Mucosa of descending colon (tissue), 3 donors: ENCODE results near the gene S100A2. TPM values are rescaled to one million over a fixed set of nuclear protein-coding genes. Genes with fewer than 3 reads are reported as not detected.

Experiments
- ATAC-seq: fragments of 200-7000 bp; cut with Tn5 transposase; one replicate; pipeline ENCODE4 v1.9.1; 2020; ENCODE audit warnings: mild to moderate bottlenecking, moderate library complexity
- DNase-seq, 3 donors: peaks; one replicate each; pipeline ENCODE4 v3.0.0-alpha.2; 2020
- H3K36me3 ChIP-seq: fragments of 200-600 bp; one replicate; pipeline ENCODE4 v1.8.0; 2021; ENCODE audit warnings: low read depth, mild to moderate bottlenecking
- H3K4me1 ChIP-seq: fragments of 200-600 bp; one replicate; pipeline ENCODE4 v1.8.0; 2021; ENCODE audit warnings: low read depth, mild to moderate bottlenecking
- H3K4me3 ChIP-seq: fragments of 200-600 bp; one replicate; pipeline ENCODE4 v1.8.0; 2021; ENCODE audit warnings: mild to moderate bottlenecking
- H3K9me3 ChIP-seq: fragments of 200-600 bp; one replicate; pipeline ENCODE4 v1.8.0; 2021; ENCODE audit warnings: mild to moderate bottlenecking
- intact Hi-C, 2 donors: fragments of 100-400 bp; cut with DNase I in 1 of 2; cut with micrococcal nuclease in 1 of 2; formaldehyde crosslinking; loops; one replicate each; pipeline versions ENCODE4 v1.11.0 to v1.11.1; 2022; cut with DNase I, micrococcal nuclease
- total RNA-seq, 3 donors: library from RNA; stranded (reverse); fragmentation: NEBNext Ultra II Directional in 2 of 3; extraction: Animal tissue kit (Norgen Biotek cat#: 25700) in 2 of 3; gene quantifications; one replicate each; pipeline versions ENCODE4 v1.2.1 to v1.2.4, GENCODE V29; 2021 to 2023
- TF ChIP-seq, protein P1 (sequence below): fragments of 200-600 bp; IDR thresholded peaks from one replicate; pipeline ENCODE4 v1.8.0; 2022; ENCODE audit warnings: antibody characterized with exemption, mild to moderate bottlenecking
- donor health status: DM: no; HTN: no; CAD: no; lungs with moderate emphysema.
- donor health status: DM: no; HTN: no; CAD: no.
- donor health status: DM: no; HTN: yes; CAD: no.

Gene S100A2
- total RNA-seq, 3 donors from 2014 or later = 1.3 to 1.9 TPM; not detected in 1

DNA sequence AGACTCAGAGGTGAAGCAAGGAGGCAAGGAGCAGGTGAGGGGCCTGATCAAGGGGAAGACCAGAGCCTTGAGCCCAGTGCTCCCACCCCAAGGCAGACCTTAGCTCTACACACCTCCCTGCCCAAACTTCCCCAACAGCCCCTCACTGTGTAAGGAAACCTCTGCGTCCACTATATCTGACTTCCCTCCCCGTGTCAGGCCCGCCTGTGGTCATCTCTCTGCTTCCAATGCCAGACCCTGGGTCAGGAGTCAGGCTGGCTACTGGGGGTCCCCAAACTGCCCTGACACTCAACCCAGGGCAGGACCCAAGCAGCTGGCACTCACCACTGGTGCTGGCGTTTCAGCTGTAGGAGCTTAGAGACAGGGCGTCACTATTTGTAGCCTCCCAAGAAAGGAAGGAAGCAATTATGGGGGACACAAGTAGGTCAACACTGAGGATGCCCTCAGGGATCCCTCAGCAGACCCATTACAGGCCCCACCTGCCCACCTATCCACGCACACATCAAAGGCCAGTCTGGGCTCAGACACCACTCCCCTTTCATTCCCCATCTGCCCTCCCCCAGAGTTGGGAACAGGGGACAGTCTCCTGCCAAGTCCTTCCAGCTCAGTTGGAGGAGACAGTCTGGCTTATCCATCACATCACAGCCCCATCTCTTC, 15.8 kb downstream of the S100A2 start:
- no peak for ATAC-seq
- TF ChIP-seq, protein P1, sequence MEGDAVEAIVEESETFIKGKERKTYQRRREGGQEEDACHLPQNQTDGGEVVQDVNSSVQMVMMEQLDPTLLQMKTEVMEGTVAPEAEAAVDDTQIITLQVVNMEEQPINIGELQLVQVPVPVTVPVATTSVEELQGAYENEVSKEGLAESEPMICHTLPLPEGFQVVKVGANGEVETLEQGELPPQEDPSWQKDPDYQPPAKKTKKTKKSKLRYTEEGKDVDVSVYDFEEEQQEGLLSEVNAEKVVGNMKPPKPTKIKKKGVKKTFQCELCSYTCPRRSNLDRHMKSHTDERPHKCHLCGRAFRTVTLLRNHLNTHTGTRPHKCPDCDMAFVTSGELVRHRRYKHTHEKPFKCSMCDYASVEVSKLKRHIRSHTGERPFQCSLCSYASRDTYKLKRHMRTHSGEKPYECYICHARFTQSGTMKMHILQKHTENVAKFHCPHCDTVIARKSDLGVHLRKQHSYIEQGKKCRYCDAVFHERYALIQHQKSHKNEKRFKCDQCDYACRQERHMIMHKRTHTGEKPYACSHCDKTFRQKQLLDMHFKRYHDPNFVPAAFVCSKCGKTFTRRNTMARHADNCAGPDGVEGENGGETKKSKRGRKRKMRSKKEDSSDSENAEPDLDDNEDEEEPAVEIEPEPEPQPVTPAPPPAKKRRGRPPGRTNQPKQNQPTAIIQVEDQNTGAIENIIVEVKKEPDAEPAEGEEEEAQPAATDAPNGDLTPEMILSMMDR = no peak
- H3K36me3 ChIP-seq = no peaks in the 10 kb centered on the region
- H3K4me1 ChIP-seq = peaks cover 19% of the 10 kb centered on the region
- no peaks in the 10 kb centered on the region for H3K9me3 ChIP-seq
- no peak overlapping the region for H3K4me3 ChIP-seq
- DNase-seq = peak in 1 of 3 donors; percentile 20
- intact Hi-C loops = no loop called here

DNA sequence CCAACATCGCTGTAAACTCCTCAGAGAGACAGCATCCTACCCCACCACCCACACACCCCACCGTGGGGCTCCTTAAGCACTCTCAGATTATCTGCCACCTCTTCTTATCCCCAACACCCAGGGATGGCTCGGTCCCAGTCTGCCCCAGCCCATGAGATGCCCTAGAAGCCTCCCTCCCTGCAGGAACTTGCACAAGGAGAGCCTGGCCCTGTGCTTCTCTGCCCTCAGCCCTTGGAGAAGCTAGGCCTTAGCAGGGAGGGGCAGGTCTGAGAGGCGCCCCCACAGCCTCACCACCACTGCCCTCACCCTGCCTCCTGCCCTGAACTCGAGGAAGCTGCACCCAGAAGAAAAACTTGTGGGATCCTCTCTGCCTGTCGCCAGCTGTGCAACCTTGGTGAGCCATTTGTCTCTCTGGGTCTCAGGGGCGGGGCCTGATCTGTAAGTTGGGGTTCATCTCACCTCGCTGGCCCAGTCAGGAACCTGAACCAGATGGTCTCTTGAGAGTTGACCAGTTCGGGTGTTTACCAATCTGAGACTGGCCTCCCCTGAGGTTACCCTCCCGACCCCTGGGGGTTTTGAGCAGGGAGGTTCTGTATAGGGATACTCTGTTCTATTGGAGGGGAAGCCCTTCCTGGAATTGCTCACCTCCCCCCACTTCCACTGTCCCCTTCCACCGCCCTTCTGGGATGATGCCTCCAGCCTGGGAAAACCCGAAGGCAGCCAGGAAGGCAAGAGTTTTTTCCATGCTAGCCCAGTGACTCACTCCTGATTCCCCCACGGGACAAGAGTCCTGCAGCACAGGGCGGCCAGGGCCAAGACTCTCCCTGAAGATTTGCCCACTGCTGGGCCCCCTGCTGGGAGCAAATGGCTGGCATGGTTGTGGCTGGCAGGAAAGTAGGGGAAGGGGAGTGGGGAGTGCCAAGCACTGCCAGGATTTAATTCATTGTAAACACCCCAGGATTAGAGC, 16.6 kb downstream of the S100A2 start, which contains the start of gene S100A3:
S100A3 (minus strand) TSS at position 537 of the 967 bp plus-strand sequence. CDS start 773 bp downstream, outside the sequence.
- Histone ChIP-seq H3K4me3 (no peak within 1 kb of the TSS), H3K36me3 (no peaks in the 10 kb centered on the region), H3K9me3 (no peaks in the 10 kb centered on the region), H3K4me1 (peaks cover 28% of the 10 kb centered on the region)
- TF ChIP-seq, protein P1 = no peak
- no peak for ATAC-seq
- intact Hi-C loops = no loop called here
- DNase-seq = peak in 1 of 3 donors; percentile 51

DNA sequence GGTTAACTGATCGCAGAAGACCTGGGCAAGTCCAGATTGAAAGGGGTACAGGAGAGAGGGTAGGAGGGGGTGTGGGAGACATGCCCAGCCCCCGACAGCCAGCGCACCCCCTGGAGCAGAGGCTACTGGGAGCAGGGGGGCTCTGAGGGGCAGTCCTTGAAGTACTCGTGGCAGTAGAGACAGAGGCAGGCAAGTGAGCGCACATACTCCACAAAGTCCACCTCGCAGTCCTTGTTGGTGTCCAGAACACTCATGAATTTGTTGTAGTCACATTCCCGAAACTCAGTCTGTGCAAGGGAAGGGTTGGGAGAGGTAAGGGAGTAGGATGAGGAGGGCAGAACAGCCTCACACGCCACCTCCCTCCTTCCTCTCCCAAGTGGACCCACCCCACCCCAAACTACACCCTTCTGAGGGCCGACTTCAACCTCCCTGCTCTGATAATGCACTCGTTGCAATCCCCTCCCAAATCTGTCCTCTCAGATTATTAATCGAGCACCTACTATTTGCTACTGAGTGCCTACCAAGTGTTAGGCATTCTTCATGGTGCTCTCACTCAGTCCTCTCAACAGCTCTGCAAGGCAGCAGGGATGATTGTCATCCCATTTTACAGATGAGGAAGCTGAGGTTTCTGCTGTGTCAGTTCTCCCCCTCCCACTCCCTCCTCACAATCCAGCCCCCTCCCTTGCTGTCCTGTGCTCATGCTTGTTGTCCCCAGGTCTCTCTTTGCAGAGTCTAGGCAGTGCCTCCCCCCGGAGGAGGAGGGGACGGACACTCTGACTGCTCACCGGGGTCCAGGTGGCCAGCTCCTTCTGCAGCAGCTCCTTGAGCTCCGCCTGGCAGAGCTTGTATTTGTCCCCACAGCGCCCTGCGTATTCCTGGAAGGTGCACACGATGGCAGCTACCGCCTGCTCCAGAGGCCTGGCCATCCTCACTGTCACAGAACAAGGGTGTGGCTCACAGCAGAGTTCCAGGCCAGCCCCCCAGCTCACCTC, 17.8 kb downstream of the S100A2 start:
- no peak for DNase-seq
- no peak overlapping the region for H3K4me3 ChIP-seq
- peaks cover 29% of the 10 kb centered on the region for H3K4me1 ChIP-seq
- no peaks in the 10 kb centered on the region for H3K36me3 ChIP-seq
- no peak for ATAC-seq
- H3K9me3 ChIP-seq = no peaks in the 10 kb centered on the region
- intact Hi-C loops = no loop called here
- TF ChIP-seq, protein P1 = no peak

DNA sequence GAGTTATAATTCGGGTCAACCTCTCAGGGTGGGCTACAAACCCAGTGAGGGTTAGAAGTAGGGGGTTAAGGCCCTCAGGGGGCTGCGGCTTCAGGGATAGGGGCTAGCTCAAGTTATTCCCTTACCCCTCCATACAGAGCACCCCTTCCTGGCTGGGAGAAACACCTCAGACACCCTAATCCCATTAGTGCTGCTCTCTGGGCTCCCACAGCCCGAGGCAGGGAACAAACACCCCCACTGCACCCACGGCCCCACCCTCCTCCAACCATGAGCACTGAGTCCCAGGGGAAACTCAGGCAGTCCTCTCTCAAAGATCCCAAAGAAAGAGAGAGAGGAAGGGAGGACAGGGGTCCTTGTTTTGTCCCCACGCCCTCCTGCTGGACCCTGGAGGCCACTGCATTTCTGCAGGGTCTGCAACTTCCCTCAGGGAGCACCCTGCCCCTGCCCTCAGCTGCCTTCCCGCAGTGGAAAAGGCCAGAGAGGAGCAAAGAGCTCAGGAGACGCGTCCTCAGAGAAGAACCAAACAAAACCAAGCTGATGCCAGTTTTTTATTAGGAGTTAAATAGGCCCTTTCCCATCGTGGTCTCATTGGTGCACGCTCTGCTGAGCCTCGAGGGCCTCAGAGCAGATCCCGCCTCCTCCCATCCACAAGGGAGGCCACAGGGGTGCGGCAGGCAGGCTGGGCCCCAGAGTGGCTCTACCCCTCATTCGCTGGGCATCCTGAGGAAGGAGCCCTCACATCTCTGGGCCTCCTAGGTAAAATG, 18.7 kb downstream of the S100A2 start:
- DNase-seq (peak in 1 of 3 donors; percentile 30), ATAC-seq (no peak)
- no peaks in the 10 kb centered on the region for H3K9me3 ChIP-seq

More for the DNA sequence above, 18.7 kb downstream of the S100A2 start:
- intact Hi-C loops = no loop called here
- peaks cover 29% of the 10 kb centered on the region for H3K4me1 ChIP-seq
- TF ChIP-seq, protein P1 = no peak
- no peaks in the 10 kb centered on the region for H3K36me3 ChIP-seq
- no peak overlapping the region for H3K4me3 ChIP-seq
